Sigmoid colon (tissue), 7 donors: Measurements from ENCODE around the gene RABEP1. TPM values are rescaled to one million over a fixed set of nuclear protein-coding genes. Genes with fewer than 3 reads are reported as not detected.

Experiments
- DNase-seq: peaks from one replicate; pipeline ENCODE4 v3.0.0-alpha.2; 2019
- H3K27ac ChIP-seq, 4 donors: fragments of 200-600 bp; sonication (generic); one replicate each; pipeline ENCODE4 v1.5.1; 2016 to 2019; ENCODE audit warnings: mild to moderate bottlenecking in 1 of 4
- H3K27me3 ChIP-seq, 3 donors: fragments of 200-600 bp; sonication (generic); one replicate each; pipeline ENCODE4 v1.5.1; 2019; ENCODE audit warnings: mild to moderate bottlenecking in 1 of 3
- H3K36me3 ChIP-seq, 4 donors: fragments of 200-600 bp; sonication (generic); one replicate each; pipeline ENCODE4 v1.5.1; 2016 to 2019
- H3K4me1 ChIP-seq, 4 donors: fragments of 200-600 bp; sonication (generic); one replicate each; pipeline ENCODE4 v1.5.1; 2017 to 2019
- H3K4me3 ChIP-seq, 4 donors: fragments of 200-600 bp; sonication (generic); one replicate each; pipeline ENCODE4 v1.5.1; 2017 to 2019; ENCODE audit warnings: mild to moderate bottlenecking in 2 of 4, moderate library complexity in 1 of 4
- H3K9me3 ChIP-seq, 4 donors: fragments of 200-600 bp in 3 of 4; sonication (generic) in 3 of 4; one replicate each; pipeline versions ENCODE4 v1.5.1 to v1.6.1; 2013 to 2019
- EP300 ChIP-seq, 4 donors: sonication (generic); formaldehyde crosslinking; IDR thresholded peaks; one replicate each; pipeline ENCODE4 v1.6.1; 2017; ENCODE audit warnings: antibody characterized with exemption in 4 of 4
- POLR2A ChIP-seq, 2 donors: fragments of 450-650 bp; IDR thresholded peaks; one replicate each; pipeline ENCODE4 v1.6.1; 2016; ENCODE audit warnings: antibody characterized with exemption in 2 of 2, mild to moderate bottlenecking in 2 of 2, moderate library complexity in 2 of 2
- POLR2AphosphoS5 ChIP-seq, 4 donors: sonication (generic); formaldehyde crosslinking; IDR thresholded peaks; one replicate each; pipeline ENCODE4 v1.6.1; 2017; ENCODE audit warnings: antibody characterized with exemption in 4 of 4
- WGBS, 2 donors: extraction: QIAGEN DNeasy Blood & Tissue Kit; methylation state at CpG; one replicate each; pipeline ENCODE4 v1.1.7; 2013; 5-methylcytosine and 5-hydroxymethylcytosine counted together
- intact Hi-C: fragments of 100-400 bp; cut with DNase I; formaldehyde crosslinking; loops from one replicate; pipeline ENCODE4 v1.15.1; 2023
- polyA plus RNA-seq, 3 donors: library from polyadenylated mRNA; stranded (reverse); fragments of 200-250 nt; gene quantifications; one replicate each; pipeline ENCODE4 v1.2.3, GENCODE V29; 2013
- total RNA-seq, 4 donors: library from RNA; depleted of rRNA; stranded (reverse); fragments of >200 nt; gene quantifications; one replicate each; pipeline ENCODE4 v1.1.0, GENCODE V29; 2016
- TF ChIP-seq, protein P1 (sequence below), 4 experiments: fragments of 450-650 bp in 3 of 4; fragments of 200-600 bp in 1 of 4; IDR thresholded peaks; one replicate each; pipeline ENCODE4 v1.5.1; 2016 to 2019; ENCODE audit warnings: antibody characterized with exemption in 4 of 4, mild to moderate bottlenecking in 3 of 4, moderate library complexity in 2 of 4
- donor health status: healthy with polysubstance abuse.
- donor health status: Bipolar disorder and iron deficiency.
- donor health status: healthy.

The RABEP1 gene
- total and polyA plus RNA-seq, 7 donors = 12.7 to 52.9 (median 39.8) TPM

DNA sequence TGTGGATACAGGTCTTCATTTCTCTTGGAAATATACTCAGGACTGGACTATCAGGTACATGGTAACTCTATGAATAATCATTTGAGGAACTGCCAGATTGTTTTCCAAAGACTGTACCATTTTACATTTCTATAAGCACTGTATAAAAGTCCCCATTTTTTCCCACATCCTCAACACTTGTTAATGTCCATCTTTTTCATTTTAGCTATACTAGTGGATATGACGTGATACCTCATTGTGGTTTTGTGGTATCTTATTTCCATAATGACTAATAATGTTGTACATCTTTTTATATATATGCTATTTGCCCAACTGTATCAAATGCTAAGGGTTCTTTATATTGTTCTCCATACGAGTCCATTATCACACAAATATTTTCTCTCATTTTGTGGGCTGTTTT is 114.5 kb downstream of the RABEP1 start:
- Histone ChIP-seq H3K4me1 (no peaks in the 10 kb centered on the region), H3K27ac (no peak overlapping the region), H3K27me3 (no peaks in the 10 kb centered on the region), H3K36me3 (peaks cover 10 to 100% (median 35%) of the 10 kb centered on the region in 4 donors), H3K4me3 (no peak overlapping the region), H3K9me3 (no peaks in the 10 kb centered on the region)
- intact Hi-C loops = no loop called here
- no peak for TF ChIP-seq EP300 (IDR thresholded peaks at IDR 0.05)
- TF ChIP-seq POLR2A (IDR thresholded peaks at IDR 0.05) = no peak
- TF ChIP-seq, protein P1, sequence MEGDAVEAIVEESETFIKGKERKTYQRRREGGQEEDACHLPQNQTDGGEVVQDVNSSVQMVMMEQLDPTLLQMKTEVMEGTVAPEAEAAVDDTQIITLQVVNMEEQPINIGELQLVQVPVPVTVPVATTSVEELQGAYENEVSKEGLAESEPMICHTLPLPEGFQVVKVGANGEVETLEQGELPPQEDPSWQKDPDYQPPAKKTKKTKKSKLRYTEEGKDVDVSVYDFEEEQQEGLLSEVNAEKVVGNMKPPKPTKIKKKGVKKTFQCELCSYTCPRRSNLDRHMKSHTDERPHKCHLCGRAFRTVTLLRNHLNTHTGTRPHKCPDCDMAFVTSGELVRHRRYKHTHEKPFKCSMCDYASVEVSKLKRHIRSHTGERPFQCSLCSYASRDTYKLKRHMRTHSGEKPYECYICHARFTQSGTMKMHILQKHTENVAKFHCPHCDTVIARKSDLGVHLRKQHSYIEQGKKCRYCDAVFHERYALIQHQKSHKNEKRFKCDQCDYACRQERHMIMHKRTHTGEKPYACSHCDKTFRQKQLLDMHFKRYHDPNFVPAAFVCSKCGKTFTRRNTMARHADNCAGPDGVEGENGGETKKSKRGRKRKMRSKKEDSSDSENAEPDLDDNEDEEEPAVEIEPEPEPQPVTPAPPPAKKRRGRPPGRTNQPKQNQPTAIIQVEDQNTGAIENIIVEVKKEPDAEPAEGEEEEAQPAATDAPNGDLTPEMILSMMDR (IDR thresholded peaks at IDR 0.05) = no peak
- TF ChIP-seq POLR2AphosphoS5 (IDR thresholded peaks at IDR 0.05) = no peak
- no peak for DNase-seq
- 84 to 98% methylated on average over 2 of the region's 2 CpGs for WGBS, 2 donors

DNA sequence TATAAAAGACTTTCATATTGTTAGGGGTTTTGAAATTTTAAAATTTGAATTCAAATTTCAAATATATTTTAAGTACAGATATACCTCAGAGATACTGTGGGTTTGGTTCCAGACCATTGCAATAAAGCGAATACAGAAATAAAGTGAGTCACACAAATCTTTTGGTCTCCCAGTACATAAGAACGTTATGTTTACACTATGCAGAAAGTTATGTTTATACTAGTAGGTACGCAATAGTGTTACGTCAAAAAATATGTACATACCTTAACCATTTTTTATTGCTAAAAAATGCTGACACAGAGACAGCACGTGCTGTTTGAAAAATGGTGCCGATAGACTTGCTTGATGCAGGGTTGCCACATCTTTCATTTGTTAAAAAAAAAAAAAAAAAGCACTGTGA is 117.7 kb downstream of the RABEP1 start:
- TF ChIP-seq, protein P1 (IDR thresholded peaks at IDR 0.05) = no peak
- TF ChIP-seq POLR2A (IDR thresholded peaks at IDR 0.05) (no peak), POLR2AphosphoS5 (IDR thresholded peaks at IDR 0.05) (no peak), EP300 (IDR thresholded peaks at IDR 0.05) (no peak)
- Histone ChIP-seq H3K9me3 (no peaks in the 10 kb centered on the region), H3K36me3 (peaks cover 14 to 100% (median 41%) of the 10 kb centered on the region in 4 donors), H3K4me3 (no peak overlapping the region), H3K27ac (no peak overlapping the region), H3K4me1 (no peaks in the 10 kb centered on the region), H3K27me3 (no peaks in the 10 kb centered on the region)
- no peak for DNase-seq
- intact Hi-C loops = no loop called here
- WGBS, 2 donors = 86 to 94% methylated on average over 6 of the region's 6 CpGs

DNA sequence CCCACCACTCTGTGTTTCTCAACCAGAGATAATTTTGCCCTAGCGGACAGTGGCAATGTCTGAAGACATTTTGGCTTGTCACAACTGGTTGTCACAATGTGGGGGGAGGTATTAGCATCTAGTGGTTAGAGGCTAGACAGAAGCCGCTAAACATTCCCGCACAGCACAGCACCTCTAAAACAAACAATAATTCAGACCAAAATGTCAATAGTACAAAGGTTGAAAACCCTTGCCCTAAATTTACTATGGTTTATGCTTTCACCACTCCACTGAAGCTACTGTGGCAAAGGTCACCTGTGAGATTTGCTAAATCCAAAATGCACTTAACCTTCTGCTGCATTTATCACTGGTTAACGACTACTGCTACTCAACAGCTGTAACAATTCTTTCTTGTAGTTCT is 123.3 kb downstream of the RABEP1 start:
- Histone ChIP-seq H3K9me3 (no peaks in the 10 kb centered on the region), H3K36me3 (peaks cover 21 to 100% (median 54%) of the 10 kb centered on the region in 4 donors), H3K27ac (no peak overlapping the region), H3K4me1 (no peaks in the 10 kb centered on the region), H3K27me3 (no peaks in the 10 kb centered on the region), H3K4me3 (no peak overlapping the region)
- DNase-seq = no peak
- intact Hi-C loops = loop anchor here (5.0 kb wide), 1 partner anchor 52 kb away; no protein-coding TSS in a partner anchor
- WGBS, 2 donors = 26 to 68% methylated on average over 4 of the region's 4 CpGs
- TF ChIP-seq POLR2A (IDR thresholded peaks at IDR 0.05) = no peak
- no peak for TF ChIP-seq POLR2AphosphoS5 (IDR thresholded peaks at IDR 0.05)
- TF ChIP-seq EP300 (IDR thresholded peaks at IDR 0.05) = no peak
- TF ChIP-seq, protein P1 (IDR thresholded peaks at IDR 0.05) = no peak

- Histone ChIP-seq H3K27me3 (no peaks in the 10 kb centered on the region), H3K4me1 (peaks cover 0 to 2% (median 0%) of the 10 kb centered on the region in 4 donors), H3K36me3 (peaks cover 17 to 98% (median 51%) of the 10 kb centered on the region in 4 donors), H3K4me3 (no peak overlapping the region), H3K27ac (no peak overlapping the region), H3K9me3 (no peaks in the 10 kb centered on the region)
- TF ChIP-seq, protein P1 (IDR thresholded peaks at IDR 0.05) = no peak
- no peak for TF ChIP-seq POLR2A (IDR thresholded peaks at IDR 0.05)
- TF ChIP-seq POLR2AphosphoS5 (IDR thresholded peaks at IDR 0.05) = no peak
- TF ChIP-seq EP300 (IDR thresholded peaks at IDR 0.05) = no peak
- no peak for DNase-seq
- intact Hi-C loops = loop anchor here (5.0 kb wide), 1 partner anchor 49 kb away; no protein-coding TSS in a partner anchor
- WGBS, 2 donors = 81 to 93% methylated on average over 5 of the region's 5 CpGs
Measured at GRCh38 chr17:5408186-5408585, 126.1 kb downstream of the RABEP1 start.
